Stimulated activated CD4-positive, alpha-beta T cell treated with anti-CD3 and anti-CD28 coated beads, Interleukin-2, amount 100 ng/mL, for 24 hours (primary cell): ENCODE data around the gene TOE1.
"Not testable (repeated sequence)": the region's sequence is repeated elsewhere in the genome, so short reads cannot be mapped to it uniquely, and the experiment has no call there.

ENCODE experiments used
- DNase-seq, 2 donors: peaks; one replicate each; pipeline ENCODE4 v3.0.0-alpha.2; 2020

TOE1 gene

GRCh38 chr1:45339789-45340558 lies at the start of gene TOE1, which contains the start of gene MUTYH:
TOE1 (plus strand) TSS chr1:45340170; CDS start chr1:45340253, 83 bp downstream.
MUTYH (minus strand) TSS chr1:45340440; CDS start chr1:45334505, 5,935 bp downstream.
- peak; percentile 94 to 99 for DNase-seq

- DNase-seq: not testable (repeated sequence)
Observed at GRCh38 chr1:45291002-45291401, 49.0 kb upstream of the TOE1 start.

- DNase-seq: no peak
Observed at GRCh38 chr1:45291716-45292115, 48.3 kb upstream of the TOE1 start.

- no peak for DNase-seq
Observed at GRCh38 chr1:45297666-45298356, 42.2 kb upstream of the TOE1 start.

- DNase-seq: no peak
Observed at GRCh38 chr1:45299296-45299695, 40.7 kb upstream of the TOE1 start.

- peak; percentile 21 to 38 for DNase-seq
Observed at GRCh38 chr1:45299981-45300668, 39.8 kb upstream of the TOE1 start.

GRCh38 chr1:45300669-45300997 lies 39.3 kb upstream of the TOE1 start:
- DNase-seq: no peak

- DNase-seq: no peak
Observed at GRCh38 chr1:45302505-45303150, 37.3 kb upstream of the TOE1 start.

GRCh38 chr1:45303520-45304310 lies 36.3 kb upstream of the TOE1 start:
- peak; percentile 98 to 99 for DNase-seq

- DNase-seq: peak in 1 of 2 donors; percentile 12
Observed at GRCh38 chr1:45304311-45305081, 35.5 kb upstream of the TOE1 start.

GRCh38 chr1:45305231-45305630 lies 34.7 kb upstream of the TOE1 start:
- DNase-seq: no peak

GRCh38 chr1:45306319-45306718 lies 33.7 kb upstream of the TOE1 start:
- peak; percentile 38 to 45 for DNase-seq

- no peak for DNase-seq
Observed at GRCh38 chr1:45306905-45307304, 33.1 kb upstream of the TOE1 start.

GRCh38 chr1:45314266-45314665 lies 25.7 kb upstream of the TOE1 start:
- DNase-seq: no peak

GRCh38 chr1:45317166-45317565 lies 22.8 kb upstream of the TOE1 start:
- no peak for DNase-seq

GRCh38 chr1:45319761-45320160 lies 20.2 kb upstream of the TOE1 start:
- no peak for DNase-seq

- no peak for DNase-seq
Observed at GRCh38 chr1:45321444-45321843, 18.5 kb upstream of the TOE1 start.

- no peak for DNase-seq
Observed at GRCh38 chr1:45322486-45323040, 17.4 kb upstream of the TOE1 start.

- DNase-seq: no peak
Observed at GRCh38 chr1:45325851-45326506, 14.0 kb upstream of the TOE1 start.
